MM.1S (cell line): ENCODE data around the gene STC2.

Experiments
- DNase-seq: peaks from one replicate; pipeline ENCODE4 v3.0.0-alpha.2; 2015
- H2AFZ ChIP-seq: fragments of 300-600 bp; sonication (generic); 2 replicates; pipeline ENCODE4 v1.6.0; 2016; ENCODE audit warnings: antibody characterized with exemption, low read length
- H3F3A ChIP-seq: fragments of 300-600 bp; sonication (generic); 2 replicates; pipeline ENCODE4 v1.6.1; 2016; ENCODE audit warnings: mild to moderate bottlenecking, antibody characterized with exemption, low read length, moderate library complexity, mixed read lengths; ENCODE audit not compliant: insufficient read depth
- H3K27ac ChIP-seq: fragments of 300-600 bp; sonication (generic); 2 replicates; pipeline ENCODE4 v1.5.1; 2016; ENCODE audit warnings: mild to moderate bottlenecking, low read length
- H3K27me3 ChIP-seq: fragments of 300-600 bp; sonication (generic); replicated peaks from 2 replicates; pipeline ENCODE4 v1.6.0; 2016; ENCODE audit warnings: low read length; ENCODE audit not compliant: insufficient read depth
- H3K36me3 ChIP-seq: fragments of 300-600 bp; sonication (generic); replicated peaks from 2 replicates; pipeline ENCODE4 v1.6.1; 2016; ENCODE audit warnings: mild to moderate bottlenecking, low read length, mixed read lengths; ENCODE audit not compliant: insufficient read depth
- H3K4me1 ChIP-seq: fragments of 300-600 bp; sonication (generic); 2 replicates; pipeline ENCODE4 v1.6.1; 2016; ENCODE audit warnings: low read length, mixed read lengths
- H3K4me2 ChIP-seq: fragments of 300-600 bp; sonication (generic); 2 replicates; pipeline ENCODE4 v1.6.0; 2016; ENCODE audit warnings: low read depth, low read length
- H3K4me3 ChIP-seq: fragments of 300-600 bp; sonication (generic); 2 replicates; pipeline ENCODE4 v1.5.1; 2016; ENCODE audit warnings: low read length, mixed read lengths
- H3K79me2 ChIP-seq: fragments of 300-600 bp; sonication (generic); 2 replicates; pipeline ENCODE4 v1.6.1; 2016; ENCODE audit warnings: mixed run types, low read length, mixed read lengths
- H3K9ac ChIP-seq: fragments of 300-600 bp; sonication (generic); 2 replicates; pipeline ENCODE4 v1.6.1; 2016; ENCODE audit warnings: low read length, mixed read lengths
- H3K9me2 ChIP-seq: fragments of 300-600 bp; sonication (generic); replicated peaks from 2 replicates; pipeline ENCODE4 v1.6.1; 2016; ENCODE audit warnings: mild to moderate bottlenecking, low read length, mixed read lengths; ENCODE audit not compliant: insufficient read depth
- H3K9me3 ChIP-seq: fragments of 300-600 bp; sonication (generic); replicated peaks from 2 replicates; pipeline ENCODE4 v1.6.1; 2016; ENCODE audit warnings: mild to moderate bottlenecking, low read length, mixed read lengths; ENCODE audit not compliant: insufficient read depth
- H4K20me1 ChIP-seq: fragments of 300-600 bp; sonication (generic); 2 replicates; pipeline ENCODE4 v1.6.1; 2016; ENCODE audit warnings: mild to moderate bottlenecking, low read length, moderate library complexity, mixed read lengths; ENCODE audit not compliant: insufficient read depth
- CTCF ChIP-seq: fragments of 300-600 bp; sonication (generic); IDR thresholded peaks from 2 replicates; pipeline ENCODE4 v1.5.1; 2016; ENCODE audit warnings: antibody characterized with exemption, low read length, mixed read lengths
- EZH2 ChIP-seq: fragments of 300-600 bp; sonication (generic); optimal IDR thresholded peaks from 2 replicates; pipeline ENCODE3; 2017; ENCODE audit warnings: low read depth, mild to moderate bottlenecking, antibody characterized with exemption, low read length, mixed read lengths
- EZH2phosphoT487 ChIP-seq: fragments of 300-600 bp; sonication (generic); IDR thresholded peaks from 2 replicates; pipeline ENCODE4 v1.6.1; 2018; ENCODE audit warnings: antibody characterized with exemption, low read length

Gene STC2

GRCh38 chr5:173321886-173322285, 6.3 kb downstream of the STC2 start:
- Histone ChIP-seq H4K20me1 (no peaks in the 10 kb centered on the region), H3K36me3 (no peaks in the 10 kb centered on the region)

DNA sequence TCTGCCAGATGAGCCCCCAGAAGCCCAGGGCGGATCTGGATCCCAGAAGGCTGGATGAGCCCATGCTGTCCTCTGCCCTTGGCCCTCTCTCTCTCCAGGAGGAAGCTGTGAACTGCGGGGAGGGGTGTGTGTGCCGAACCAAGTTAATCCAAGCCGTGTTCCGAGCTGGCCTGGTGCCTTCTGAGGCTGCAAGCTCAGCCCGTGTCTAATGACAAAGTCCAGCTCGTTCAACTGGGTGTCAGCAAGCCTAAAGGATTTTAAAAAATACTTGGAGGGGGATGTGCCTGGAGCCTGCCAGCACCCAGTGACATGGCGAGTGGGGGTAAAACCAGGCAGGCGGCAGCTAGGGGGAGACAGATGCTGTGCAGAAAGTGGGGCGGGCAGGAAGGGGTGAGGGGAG, 8.0 kb downstream of the STC2 start:
- Histone ChIP-seq H3K9me2 (no peaks in the 10 kb centered on the region), H3K9me3 (no peaks in the 10 kb centered on the region), H3K79me2 (no peaks in the 10 kb centered on the region), H3K4me2 (no peak overlapping the region), H3K4me1 (0 out of 2 replicates have a peak, but pooled peaks cover 7% of the 10 kb centered on the region), H4K20me1 (no peaks in the 10 kb centered on the region), H3F3A (no peaks in the 10 kb centered on the region), H3K27me3 (peaks cover 9% of the 10 kb centered on the region), H2AFZ (no peak overlapping the region), H3K36me3 (no peaks in the 10 kb centered on the region), H3K9ac (no peak overlapping the region), H3K4me3 (no peak overlapping the region), H3K27ac (no peak overlapping the region)
- DNase-seq, result no peak
- no peak for TF ChIP-seq EZH2phosphoT487
- no peak for TF ChIP-seq CTCF
- no peak for TF ChIP-seq EZH2

More at GRCh38 chr5:173321886-173322285, 6.3 kb downstream of the STC2 start:
- TF ChIP-seq EZH2, result no peak
- no peak for TF ChIP-seq CTCF
- no peak for TF ChIP-seq EZH2phosphoT487
- H3K27me3 ChIP-seq, result peaks cover 26% of the 10 kb centered on the region
- no peak overlapping the region for H3K4me2 ChIP-seq
- no peaks in the 10 kb centered on the region for H3K9me3 ChIP-seq
- 0 out of 2 replicates have a peak, but pooled peaks cover 7% of the 10 kb centered on the region for H3K4me1 ChIP-seq
- H3K27ac ChIP-seq, result no peak overlapping the region
- no peak overlapping the region for H2AFZ ChIP-seq
- H3F3A ChIP-seq, result no peaks in the 10 kb centered on the region
- no peak overlapping the region for H3K9ac ChIP-seq
- H3K79me2 ChIP-seq, result no peaks in the 10 kb centered on the region
- no peak for DNase-seq
- H3K4me3 ChIP-seq, result no peak overlapping the region
- no peaks in the 10 kb centered on the region for H3K9me2 ChIP-seq

GRCh38 chr5:173319646-173320045, 8.6 kb downstream of the STC2 start:
- Histone ChIP-seq H3K9ac (no peak overlapping the region), H4K20me1 (no peaks in the 10 kb centered on the region), H3K27me3 (peaks cover 3% of the 10 kb centered on the region; the same call in 1 of the 2 replicates), H3K79me2 (no peaks in the 10 kb centered on the region), H3K9me3 (no peaks in the 10 kb centered on the region), H2AFZ (no peak overlapping the region), H3K4me3 (no peak overlapping the region), H3K9me2 (no peaks in the 10 kb centered on the region), H3K4me2 (no peak overlapping the region), H3K36me3 (no peaks in the 10 kb centered on the region), H3K27ac (no peak overlapping the region), H3K4me1 (0 out of 2 replicates have a peak, but pooled peaks cover 5% of the 10 kb centered on the region), H3F3A (no peaks in the 10 kb centered on the region)
- TF ChIP-seq EZH2phosphoT487 (no peak), EZH2 (no peak), CTCF (no peak)
- DNase-seq, result no peak
